SK-N-SH (cell line): ENCODE results near the gene CDC16. TPM values are rescaled to one million over a fixed set of nuclear protein-coding genes. Genes with fewer than 3 reads are reported as not detected.

Source experiments
- CTCF ChIA-PET: fragments of 300-600, 350-600 bp; formaldehyde crosslinking; extraction: SDS; loops from one replicate; lab custom pipeline; 2021; lab: Yijun Ruan, JAX
- POLR2A ChIA-PET: fragments of 350-600 bp; sonication (Branson Sonifier 250); formaldehyde crosslinking; extraction: SDS; loops from one replicate; lab custom pipeline; 2020; ENCODE audit warnings: antibody characterized with exemption, inconsistent platforms; lab: Yijun Ruan, JAX
- DNase-seq: peaks from one replicate; pipeline ENCODE4 v3.0.0; 2012
- H2AFZ ChIP-seq: fragments of 200-600 bp; sonication (generic); 2 replicates; pipeline ENCODE4 v1.8.1; 2016; ENCODE audit warnings: antibody characterized with exemption, mild to moderate bottlenecking, low read depth
- H3F3A ChIP-seq: fragments of 200-600 bp; sonication (generic); replicated peaks from 2 replicates; pipeline ENCODE3; 2016; ENCODE audit warnings: antibody characterized with exemption, mild to moderate bottlenecking; ENCODE audit not compliant: insufficient read depth
- H3K27ac ChIP-seq, 2 experiments: fragments of 200-500 bp in 1 of 2; fragments of 200-600 bp in 1 of 2; sonication (Bioruptor generic) in 1 of 2; sonication (generic), shearing (Covaris generic) in 1 of 2; 2 replicates each; pipeline versions ENCODE4 v1.5.1 to v1.6.1; 2014 to 2016; ENCODE audit warnings: low read depth in 2 of 2, inconsistent platforms in 1 of 2, low read length in 1 of 2, mild to moderate bottlenecking in 1 of 2, mixed read lengths in 1 of 2
- H3K27me3 ChIP-seq: fragments of 200-600 bp; sonication (generic), shearing (Covaris generic); 2 replicates; pipeline ENCODE4 v1.6.1; 2016; ENCODE audit warnings: mixed run types; ENCODE audit not compliant: insufficient read depth
- H3K36me3 ChIP-seq, 2 experiments: fragments of 200-500 bp in 1 of 2; fragments of 200-600 bp in 1 of 2; sonication (Bioruptor generic) in 1 of 2; sonication (generic) in 1 of 2; replicated peaks in 1 of 2; 2 replicates each; pipeline versions ENCODE3 to v1.5.1; 2014 to 2016; ENCODE audit warnings: low read length in 1 of 2, mild to moderate bottlenecking in 1 of 2; ENCODE audit not compliant: insufficient read depth in 2 of 2, control insufficient read depth in 1 of 2
- H3K4me1 ChIP-seq, 2 experiments: fragments of 200-500 bp in 1 of 2; fragments of 200-600 bp in 1 of 2; sonication (Bioruptor generic) in 1 of 2; sonication (generic), shearing (Covaris generic) in 1 of 2; 2 replicates each; pipeline versions ENCODE4 v1.5.1 to v1.6.1; 2014 to 2016; ENCODE audit warnings: low read depth in 1 of 2, low read length in 1 of 2, mixed run types in 1 of 2; ENCODE audit not compliant: insufficient read depth in 2 of 2, control insufficient read depth in 1 of 2
- H3K4me2 ChIP-seq: fragments of 200-600 bp; sonication (generic), shearing (Covaris generic); 2 replicates; pipeline ENCODE4 v1.6.1; 2017; ENCODE audit warnings: mixed run types
- H3K4me3 ChIP-seq, 2 experiments: fragments of 200-500 bp in 1 of 2; fragments of 200-600 bp in 1 of 2; sonication (Bioruptor generic) in 1 of 2; sonication (generic), shearing (Covaris generic) in 1 of 2; 2 replicates each; pipeline versions ENCODE4 v1.5.1 to v1.8.1; 2014 to 2016; ENCODE audit warnings: low read depth in 2 of 2, inconsistent platforms in 1 of 2, low read length in 1 of 2, mild to moderate bottlenecking in 1 of 2, mixed read lengths in 1 of 2, moderate library complexity in 1 of 2
- H3K79me2 ChIP-seq: fragments of 200-600 bp; sonication (generic); 2 replicates; pipeline ENCODE4 v1.8.1; 2017; ENCODE audit warnings: mild to moderate bottlenecking; ENCODE audit not compliant: insufficient read depth
- H3K9ac ChIP-seq: fragments of 200-600 bp; sonication (generic); 2 replicates; pipeline ENCODE4 v1.6.1; 2017; ENCODE audit warnings: mixed run types
- H3K9me2 ChIP-seq: fragments of 200-600 bp; sonication (generic); 2 replicates; pipeline ENCODE4 v1.6.1; 2017; ENCODE audit warnings: mixed run types
- H3K9me3 ChIP-seq: fragments of 200-600 bp; sonication (generic); 2 replicates; pipeline ENCODE4 v1.6.1; 2017; ENCODE audit warnings: mixed run types, mild to moderate bottlenecking, moderate library complexity
- H4K20me1 ChIP-seq: fragments of 200-600 bp; sonication (generic); 2 replicates; pipeline ENCODE4 v1.6.1; 2017; ENCODE audit warnings: mild to moderate bottlenecking, mixed run types; ENCODE audit not compliant: insufficient read depth
- CHD2 ChIP-seq: fragments of 150-350 bp; IDR thresholded peaks from 2 replicates; pipeline ENCODE4 v1.6.1; 2018; ENCODE audit warnings: low read length; ENCODE audit not compliant: partially characterized antibody
- CTCF ChIP-seq: fragments of 200-600 bp; sonication (generic); IDR thresholded peaks from 2 replicates; pipeline ENCODE4 v1.6.1; 2017; ENCODE audit warnings: antibody characterized with exemption, mild to moderate bottlenecking, moderate library complexity
- EZH2phosphoT487 ChIP-seq: fragments of 200-600 bp; sonication (generic); IDR thresholded peaks from 2 replicates; pipeline ENCODE4 v1.6.1; 2017; ENCODE audit warnings: low read depth, mixed run types, mild to moderate bottlenecking, antibody characterized with exemption, moderate library complexity, borderline replicate concordance
- FOXJ3 ChIP-seq: sonication (generic); formaldehyde crosslinking; IDR thresholded peaks from 2 replicates; pipeline ENCODE4 v1.5.1; 2020; ENCODE audit warnings: mild to moderate bottlenecking, missing genetic modification reagents
- GABPA ChIP-seq: IDR thresholded peaks from 2 replicates; pipeline ENCODE4 v1.4.0; 2012; ENCODE audit warnings: low read depth, mild to moderate bottlenecking
- JUND ChIP-seq: IDR thresholded peaks from 2 replicates; pipeline ENCODE4 v1.4.0; 2012
- MEF2A ChIP-seq: IDR thresholded peaks from 2 replicates; pipeline ENCODE4 v1.4.0; 2012; ENCODE audit warnings: low read depth, borderline replicate concordance
- MXI1 ChIP-seq: IDR thresholded peaks from 2 replicates; pipeline ENCODE4 v1.6.1; 2012; ENCODE audit warnings: mild to moderate bottlenecking, low read depth, low read length, improper control_type of control experiment
- NFIC ChIP-seq: IDR thresholded peaks from 2 replicates; pipeline ENCODE4 v1.4.0; 2012; ENCODE audit warnings: borderline replicate concordance
- NRF1 ChIP-seq: IDR thresholded peaks from 2 replicates; pipeline ENCODE4 v1.6.1; 2012; ENCODE audit warnings: low read depth, mild to moderate bottlenecking, low read length
- RAD21 ChIP-seq: IDR thresholded peaks from 2 replicates; pipeline ENCODE4 v1.6.1; 2012; ENCODE audit warnings: mild to moderate bottlenecking, low read length
- RXRA ChIP-seq: IDR thresholded peaks from 2 replicates; pipeline ENCODE4 v1.4.0; 2012; ENCODE audit warnings: low read depth, mild to moderate bottlenecking, borderline replicate concordance
- SMC3 ChIP-seq: IDR thresholded peaks from 2 replicates; pipeline ENCODE4 v1.6.1; 2012; ENCODE audit warnings: low read depth, low read length, improper control_type of control experiment
- TAF1 ChIP-seq: IDR thresholded peaks from 2 replicates; pipeline ENCODE4 v1.6.1; 2012; ENCODE audit warnings: low read depth, mild to moderate bottlenecking, low read length, moderate library complexity, borderline replicate concordance
- TEAD4 ChIP-seq: IDR thresholded peaks from 2 replicates; pipeline ENCODE4 v1.4.0; 2012; ENCODE audit warnings: mild to moderate bottlenecking, borderline replicate concordance; ENCODE audit not compliant: insufficient read depth
- YY1 ChIP-seq: IDR thresholded peaks from 2 replicates; pipeline ENCODE4 v1.4.0; 2012; ENCODE audit warnings: low read depth, mild to moderate bottlenecking
- ZBTB33 ChIP-seq: IDR thresholded peaks from 2 replicates; pipeline ENCODE4 v1.4.0; 2012; ENCODE audit warnings: low read depth, borderline replicate concordance
- WGBS: methylation state at CpG from one replicate; pipeline ENCODE4 v1.1.6; 2017; ENCODE audit warnings: low lambda C conversion rate; 5-methylcytosine and 5-hydroxymethylcytosine counted together
- polyA plus RNA-seq, 3 experiments: library from polyadenylated mRNA; depleted of rRNA; stranded (reverse); fragments of >200 nt; gene quantifications; 2 replicates each; pipeline ENCODE4 v1.2.3, GENCODE V29; 2012
- TF ChIP-seq, protein P1 (sequence below): IDR thresholded peaks from 2 replicates; pipeline ENCODE4; 2012

The CDC16 gene
- polyA plus RNA-seq, 1 of the 3 experiments (the other 2 are of a cell fraction), result 56.9 TPM

DNA sequence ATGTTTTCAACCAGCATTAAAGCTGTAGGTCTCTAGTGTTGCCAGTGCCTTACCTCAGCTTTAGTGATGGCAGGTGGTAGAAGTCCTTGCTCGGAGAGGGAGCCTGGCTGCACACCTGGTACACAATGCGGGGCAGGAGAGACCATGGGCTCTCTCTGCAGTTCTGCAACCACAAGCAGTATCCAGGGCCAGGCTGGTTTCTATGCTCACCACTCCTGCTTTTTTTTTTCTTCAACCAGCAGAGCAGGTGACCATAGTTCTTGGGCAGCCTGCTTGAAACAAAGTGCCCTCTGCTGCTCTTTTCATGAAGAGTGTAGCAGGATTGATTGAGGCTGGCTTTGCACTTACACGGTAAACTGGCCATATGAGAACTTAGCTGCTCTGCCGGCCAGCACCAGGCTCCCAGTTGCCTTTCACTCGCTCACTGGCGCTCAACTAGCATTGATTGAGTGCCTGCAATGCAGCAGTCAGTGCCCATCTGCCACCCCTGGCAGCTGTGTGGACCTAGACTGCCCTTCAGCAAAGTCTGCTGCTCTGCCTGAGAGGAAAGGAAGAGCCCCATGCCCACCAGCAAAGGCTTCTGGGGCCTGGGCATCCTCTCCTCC lies 75.2 kb downstream of the CDC16 start:
- Histone ChIP-seq H3K4me1 (peaks cover 10 to 13% of the 10 kb centered on the region in 2 experiments; a peak in 3 of 4 replicates), H3K4me2 (no peak overlapping the region), H3K9me2 (no peaks in the 10 kb centered on the region), H3K4me3 (no peak overlapping the region), H3K27me3 (no peaks in the 10 kb centered on the region), H3K27ac (no peak overlapping the region), H2AFZ (no peak overlapping the region)
- POLR2A ChIA-PET, result no interaction called here
- DNase-seq, result no peak
- 89% methylated on average over 4 of the region's 6 CpGs for WGBS
- CTCF ChIA-PET, result interaction anchor here (0.9 to 1.7 kb wide), 2 partner anchors 24 to 29 kb away, joined by 3 to 5 read pairs; no protein-coding TSS in a partner anchor
- TF ChIP-seq ZBTB33 (no peak), GABPA (no peak), NFIC (no peak), YY1 (no peak), CHD2 (no peak), MXI1 (no peak), SMC3 (no peak), RAD21 (no peak), NRF1 (no peak), RXRA (no peak), TAF1 (no peak), TEAD4 (no peak)
- TF ChIP-seq, all 33 proteins: peak for 0
- no peaks in the 10 kb centered on the region for H4K20me1 ChIP-seq
- peaks cover 3% of the 10 kb centered on the region for H3K79me2 ChIP-seq
- no peak overlapping the region for H3K9ac ChIP-seq
- peaks cover 12 to 19% of the 10 kb centered on the region in 2 experiments for H3K36me3 ChIP-seq
- H3F3A ChIP-seq, result peaks cover 25% of the 10 kb centered on the region
- no peaks in the 10 kb centered on the region for H3K9me3 ChIP-seq

DNA sequence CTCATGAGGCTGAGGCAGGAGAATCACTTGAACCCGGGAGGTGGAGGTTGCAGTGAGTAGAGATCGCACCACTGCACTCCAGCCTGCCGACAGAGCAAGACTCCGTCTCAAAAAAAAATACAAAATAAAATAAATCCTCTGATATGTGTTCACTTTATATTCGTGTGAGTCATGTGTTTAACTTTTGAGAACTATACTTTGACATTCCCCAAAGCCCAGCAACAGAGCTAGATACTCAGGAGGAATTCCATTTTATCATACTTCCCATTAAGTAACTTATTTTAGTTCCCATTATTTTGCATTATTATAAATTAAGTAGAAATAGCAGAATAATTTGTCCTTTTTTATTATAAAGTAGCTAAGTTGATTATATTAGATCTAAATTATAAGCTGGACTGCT lies 76.3 kb downstream of the CDC16 start:
- Histone ChIP-seq H3K27ac (no peak overlapping the region), H3K79me2 (peaks cover 13% of the 10 kb centered on the region), H3F3A (peaks cover 31% of the 10 kb centered on the region), H4K20me1 (peaks cover 8% of the 10 kb centered on the region), H3K4me3 (no peak overlapping the region), H3K9me2 (no peaks in the 10 kb centered on the region), H3K36me3 (peaks cover 8 to 16% of the 10 kb centered on the region in 2 experiments), H3K27me3 (no peaks in the 10 kb centered on the region), H3K9me3 (no peaks in the 10 kb centered on the region), H3K4me1 (peaks cover 13 to 16% of the 10 kb centered on the region in 2 experiments; a peak in 3 of 4 replicates), H2AFZ (no peak overlapping the region), H3K9ac (no peak overlapping the region), H3K4me2 (no peak overlapping the region)
- 87% methylated on average over 5 of the region's 5 CpGs for whole genome bisulfite sequencing
- DNase-seq, result no peak
- CTCF ChIA-PET, result interaction anchor here (0.7 to 1.7 kb wide), 3 partner anchors 12 to 28 kb away, joined by 3 to 5 read pairs (median 3); no protein-coding TSS in a partner anchor
- POLR2A ChIA-PET, result interaction anchor here (1.2 kb wide), 1 partner anchor 30 kb away, joined by 7 read pairs; the partner anchor contains the start of gene UPF3A
- TF ChIP-seq EZH2phosphoT487 (no peak), FOXJ3 (CRISPR knock-in tag) (no peak), TAF1 (no peak), MEF2A (no peak), CHD2 (no peak), CTCF (no peak), RAD21 (no peak), GABPA (no peak), YY1 (no peak), ZBTB33 (no peak), JUND (no peak), SMC3 (no peak)
- TF ChIP-seq, protein P1, sequence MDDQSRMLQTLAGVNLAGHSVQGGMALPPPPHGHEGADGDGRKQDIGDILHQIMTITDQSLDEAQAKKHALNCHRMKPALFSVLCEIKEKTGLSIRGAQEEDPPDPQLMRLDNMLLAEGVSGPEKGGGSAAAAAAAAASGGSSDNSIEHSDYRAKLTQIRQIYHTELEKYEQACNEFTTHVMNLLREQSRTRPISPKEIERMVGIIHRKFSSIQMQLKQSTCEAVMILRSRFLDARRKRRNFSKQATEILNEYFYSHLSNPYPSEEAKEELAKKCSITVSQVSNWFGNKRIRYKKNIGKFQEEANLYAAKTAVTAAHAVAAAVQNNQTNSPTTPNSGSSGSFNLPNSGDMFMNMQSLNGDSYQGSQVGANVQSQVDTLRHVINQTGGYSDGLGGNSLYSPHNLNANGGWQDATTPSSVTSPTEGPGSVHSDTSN, result no peak
